CD14-positive monocyte (primary cell): Measurements from ENCODE around the gene FOXP4. TPM values are rescaled to one million over a fixed set of nuclear protein-coding genes. Genes with fewer than 3 reads are reported as not detected.

Experiments
- DNase-seq, 3 donors: peaks; one replicate each; pipeline ENCODE4 v3.0.0-alpha.2; 2011 to 2022
- H2AFZ ChIP-seq: 2 replicates; pipeline ENCODE4 v1.6.0; 2012; ENCODE audit warnings: mild to moderate bottlenecking, low read depth, low read length, inconsistent platforms; ENCODE audit not compliant: insufficient read depth, poor library complexity, severe bottlenecking
- H3K27ac ChIP-seq, 2 donors: 1 replicate in 1 of 2; 2 replicates in 1 of 2; pipeline ENCODE4 v1.5.1; 2012 to 2013; ENCODE audit warnings: low read length in 2 of 2, control low read depth in 1 of 2, inconsistent platforms in 1 of 2, low read depth in 1 of 2, mild to moderate bottlenecking in 1 of 2
- H3K27me3 ChIP-seq, 2 donors: one replicate each; pipeline versions ENCODE4 v1.6.0 to v1.6.1; 2011 to 2013; ENCODE audit warnings: low read length in 2 of 2; ENCODE audit not compliant: control insufficient read depth in 2 of 2, insufficient read depth in 2 of 2
- H3K36me3 ChIP-seq, 2 donors: replicated peaks in 1 of 2; 1 replicate in 1 of 2; 2 replicates in 1 of 2; pipeline versions ENCODE4 v1.5.1 to v1.6.1; 2012 to 2013; ENCODE audit warnings: low read length in 2 of 2, control low read depth in 1 of 2, inconsistent platforms in 1 of 2, mild to moderate bottlenecking in 1 of 2; ENCODE audit not compliant: insufficient read depth in 2 of 2, control insufficient read depth in 1 of 2
- H3K4me1 ChIP-seq, 2 donors: 1 replicate in 1 of 2; 2 replicates in 1 of 2; pipeline versions ENCODE4 v1.5.1 to v1.6.1; 2012 to 2013; ENCODE audit warnings: low read length in 2 of 2, control low read depth in 1 of 2, inconsistent platforms in 1 of 2, mild to moderate bottlenecking in 1 of 2, moderate library complexity in 1 of 2; ENCODE audit not compliant: insufficient read depth in 2 of 2, control insufficient read depth in 1 of 2
- H3K4me2 ChIP-seq: replicated peaks from 2 replicates; pipeline ENCODE3; 2012; ENCODE audit warnings: low read length, moderate library complexity, mild to moderate bottlenecking; ENCODE audit not compliant: poor library complexity, severe bottlenecking; ENCODE audit errors: extremely low read depth
- H3K4me3 ChIP-seq, 3 experiments: fragments of 200-600 bp in 1 of 3; sonication (generic) in 1 of 3; replicated peaks in 1 of 3; 1 replicate in 2 of 3; 2 replicates in 1 of 3; pipeline ENCODE4 v1.5.1; 2011 to 2013; ENCODE audit warnings: low read length in 3 of 3, mild to moderate bottlenecking in 3 of 3, control low read depth in 2 of 3, low read depth in 2 of 3, inconsistent platforms in 1 of 3, moderate library complexity in 1 of 3
- H3K79me2 ChIP-seq: 2 replicates; pipeline ENCODE4 v1.6.0; 2012; ENCODE audit warnings: mild to moderate bottlenecking, control low read depth, inconsistent platforms, low read length, moderate library complexity; ENCODE audit not compliant: insufficient read depth
- H3K9ac ChIP-seq: 2 replicates; pipeline ENCODE4 v1.6.0; 2017; ENCODE audit warnings: low read length, mild to moderate bottlenecking; ENCODE audit not compliant: insufficient read depth, poor library complexity, severe bottlenecking
- H3K9me3 ChIP-seq, 2 donors: replicated peaks in 1 of 2; 1 replicate in 1 of 2; 2 replicates in 1 of 2; pipeline versions ENCODE4 v1.5.1 to v1.6.1; 2012 to 2013; ENCODE audit warnings: low read length in 2 of 2, control low read depth in 1 of 2; ENCODE audit not compliant: control insufficient read depth in 1 of 2, insufficient read depth in 1 of 2
- H4K20me1 ChIP-seq: 2 replicates; pipeline ENCODE4 v1.6.0; 2012; ENCODE audit warnings: mild to moderate bottlenecking, low read length, control low read depth, moderate library complexity; ENCODE audit not compliant: insufficient read depth
- H3K27ac Mint-ChIP-seq, 7 donors: one replicate each; pipeline ENCODE4 v1.8.0; 2020; ENCODE audit warnings: mild to moderate bottlenecking in 7 of 7, mixed read lengths in 7 of 7, moderate library complexity in 6 of 7, inconsistent platforms in 2 of 7
- H3K27me3 Mint-ChIP-seq, 3 donors: one replicate each; pipeline ENCODE4 v1.8.0; 2021 to 2022; ENCODE audit warnings: low read depth in 3 of 3, mild to moderate bottlenecking in 3 of 3, mixed read lengths in 3 of 3, moderate library complexity in 3 of 3, inconsistent platforms in 1 of 3
- H3K36me3 Mint-ChIP-seq, 2 donors: one replicate each; pipeline ENCODE4 v1.8.0; 2020; ENCODE audit warnings: mixed read lengths in 2 of 2, inconsistent platforms in 1 of 2, mild to moderate bottlenecking in 1 of 2
- H3K4me1 Mint-ChIP-seq: one replicate; pipeline ENCODE4 v1.8.0; 2020; ENCODE audit warnings: mild to moderate bottlenecking, mixed read lengths
- H3K4me3 Mint-ChIP-seq, 2 donors: one replicate each; pipeline ENCODE4 v1.8.0; 2020; ENCODE audit warnings: mild to moderate bottlenecking in 2 of 2, mixed read lengths in 2 of 2, moderate library complexity in 1 of 2
- H3K9me3 Mint-ChIP-seq, 7 donors: one replicate each; pipeline ENCODE4 v1.8.0; 2020 to 2022; ENCODE audit warnings: mixed read lengths in 7 of 7, mild to moderate bottlenecking in 6 of 7, moderate library complexity in 6 of 7, inconsistent platforms in 2 of 7
- WGBS: methylation state at CpG from one replicate; pipeline ENCODE4 v1.1.5; 2013; ENCODE audit warnings: missing lambda C conversion rate; ENCODE audit not compliant: insufficient coverage; 5-methylcytosine and 5-hydroxymethylcytosine counted together
- intact Hi-C, 2 donors: fragments of 100-400 bp; cut with micrococcal nuclease; formaldehyde crosslinking; loops; one replicate each; pipeline versions ENCODE4 v1.15.0 to v1.15.1; 2023
- polyA plus RNA-seq, 3 donors: library from polyadenylated mRNA; depleted of rRNA in 1 of 3; unstranded in 2 of 3; stranded (reverse) in 1 of 3; fragments of 300-500 nt in 2 of 3; fragments of >200 nt in 1 of 3; fragmentation: Illumina TruSeq in 2 of 3; gene quantifications; 1 replicate in 2 of 3; 2 replicates in 1 of 3; pipeline ENCODE4 v1.2.3, GENCODE V29; 2012 to 2021
- TF ChIP-seq, protein P1 (sequence below): fragments of 200-600 bp; IDR thresholded peaks from one replicate; pipeline ENCODE4 v1.8.0; 2022; ENCODE audit warnings: antibody characterized with exemption, mild to moderate bottlenecking

Gene FOXP4
- polyA plus RNA-seq, 3 donors, result 0.62 to 7.6 (median 0.65) TPM

DNA sequence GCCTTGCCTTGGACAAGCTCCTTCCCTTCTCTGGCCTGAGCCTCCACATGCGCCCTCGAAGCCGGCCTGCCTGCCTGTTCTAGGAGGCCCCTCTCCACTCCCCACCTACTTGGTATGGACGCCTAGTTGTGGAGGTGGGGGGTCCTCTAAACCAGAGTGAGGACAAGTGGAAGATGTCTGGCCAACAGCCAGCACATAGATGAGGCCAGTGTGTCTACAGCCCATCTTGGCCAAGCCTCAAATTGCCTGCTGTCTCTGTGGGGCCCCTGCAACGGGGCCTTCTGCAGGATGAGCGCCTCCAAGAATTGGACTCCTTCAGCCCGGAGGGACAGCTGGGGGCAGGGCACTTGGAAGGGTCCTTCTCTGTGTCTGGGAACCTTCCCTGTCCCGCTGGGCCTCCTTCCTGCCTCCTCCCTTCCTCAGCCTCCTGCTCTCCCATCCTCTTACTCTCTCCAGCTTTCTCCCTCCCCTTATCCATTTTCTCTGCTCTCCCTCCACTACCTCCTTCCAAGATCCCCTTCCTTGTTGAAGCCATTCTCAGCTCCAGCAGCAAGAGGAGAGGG, 93.7 kb downstream of the FOXP4 start:
- Histone ChIP-seq H3K4me2 (no peak overlapping the region), H3K4me3 (no peak overlapping the region), H3K79me2 (no peaks in the 10 kb centered on the region), H3K4me1 (peaks cover 5 to 17% of the 10 kb centered on the region in 2 donors), H3K27ac (no peak overlapping the region), H3K9ac (no peak overlapping the region), H3K9me3 (peaks cover 0 to 8% of the 10 kb centered on the region in 2 donors), H3K27me3 (peaks cover 11 to 52% of the 10 kb centered on the region in 2 donors), H3K36me3 (no peaks in the 10 kb centered on the region), H4K20me1 (no peaks in the 10 kb centered on the region), H2AFZ (no peak overlapping the region)
- intact Hi-C loops, result no loop called here
- peaks cover 0 to 4% of the 10 kb centered on the region in 2 donors for H3K36me3 Mint-ChIP-seq
- no peak for DNase-seq
- peak overlapping the region in 1 of 2 donors; percentile 83 for H3K4me3 Mint-ChIP-seq
- H3K27ac Mint-ChIP-seq, result no peak overlapping the region
- TF ChIP-seq, protein P1, sequence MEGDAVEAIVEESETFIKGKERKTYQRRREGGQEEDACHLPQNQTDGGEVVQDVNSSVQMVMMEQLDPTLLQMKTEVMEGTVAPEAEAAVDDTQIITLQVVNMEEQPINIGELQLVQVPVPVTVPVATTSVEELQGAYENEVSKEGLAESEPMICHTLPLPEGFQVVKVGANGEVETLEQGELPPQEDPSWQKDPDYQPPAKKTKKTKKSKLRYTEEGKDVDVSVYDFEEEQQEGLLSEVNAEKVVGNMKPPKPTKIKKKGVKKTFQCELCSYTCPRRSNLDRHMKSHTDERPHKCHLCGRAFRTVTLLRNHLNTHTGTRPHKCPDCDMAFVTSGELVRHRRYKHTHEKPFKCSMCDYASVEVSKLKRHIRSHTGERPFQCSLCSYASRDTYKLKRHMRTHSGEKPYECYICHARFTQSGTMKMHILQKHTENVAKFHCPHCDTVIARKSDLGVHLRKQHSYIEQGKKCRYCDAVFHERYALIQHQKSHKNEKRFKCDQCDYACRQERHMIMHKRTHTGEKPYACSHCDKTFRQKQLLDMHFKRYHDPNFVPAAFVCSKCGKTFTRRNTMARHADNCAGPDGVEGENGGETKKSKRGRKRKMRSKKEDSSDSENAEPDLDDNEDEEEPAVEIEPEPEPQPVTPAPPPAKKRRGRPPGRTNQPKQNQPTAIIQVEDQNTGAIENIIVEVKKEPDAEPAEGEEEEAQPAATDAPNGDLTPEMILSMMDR, result no peak
- peaks cover 22% of the 10 kb centered on the region for H3K4me1 Mint-ChIP-seq
- 89% methylated on average over 4 of the region's 8 CpGs for WGBS
- peaks cover 0 to 20% (median 4%) of the 10 kb centered on the region in 7 donors for H3K9me3 Mint-ChIP-seq
- peaks cover 50 to 75% (median 58%) of the 10 kb centered on the region in 3 donors for H3K27me3 Mint-ChIP-seq

DNA sequence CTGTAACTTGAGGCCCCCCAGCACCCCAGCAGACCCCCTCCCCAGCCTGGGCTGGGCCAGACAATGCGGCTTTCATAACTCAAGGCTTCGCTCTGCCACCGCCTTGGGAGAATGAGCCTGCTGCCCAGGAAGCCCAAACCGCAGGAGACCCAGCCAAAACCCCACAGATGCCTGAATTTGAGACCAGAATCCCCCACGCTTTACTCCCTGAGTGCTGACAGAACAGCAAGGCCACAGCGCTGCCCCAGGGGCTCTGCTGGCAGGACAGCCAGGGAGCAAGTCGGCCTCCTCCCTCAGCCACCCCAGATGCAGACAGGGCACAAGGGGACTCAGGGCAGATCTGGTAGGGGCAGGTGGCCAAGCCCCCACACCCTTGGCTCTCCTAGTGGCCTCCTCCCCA, 94.2 kb downstream of the FOXP4 start:
- H3K27ac ChIP-seq, result no peak overlapping the region
- no peak overlapping the region for H3K9ac ChIP-seq
- peaks cover 5 to 17% of the 10 kb centered on the region in 2 donors for H3K4me1 ChIP-seq
- no peak overlapping the region for H3K4me2 ChIP-seq
- intact Hi-C loops, result no loop called here
- Mint-ChIP-seq H3K27me3 (peaks cover 49 to 72% (median 57%) of the 10 kb centered on the region in 3 donors), H3K4me3 (peak overlapping the region in 1 of 2 donors; percentile 63), H3K4me1 (peaks cover 17% of the 10 kb centered on the region), H3K27ac (peak overlapping the region in 1 of 7 donors; percentile 3), H3K9me3 (peaks cover 0 to 20% (median 4%) of the 10 kb centered on the region in 7 donors), H3K36me3 (peaks cover 0 to 4% of the 10 kb centered on the region in 2 donors)
- no peak for DNase-seq
- TF ChIP-seq, protein P1, result no peak
- 87% methylated on average over 7 of the region's 7 CpGs for WGBS
- no peak overlapping the region for H3K4me3 ChIP-seq
- H3K36me3 ChIP-seq, result no peaks in the 10 kb centered on the region
- H3K27me3 ChIP-seq, result peaks cover 11 to 49% of the 10 kb centered on the region in 2 donors
- no peaks in the 10 kb centered on the region for H4K20me1 ChIP-seq
- H3K9me3 ChIP-seq, result peaks cover 0 to 8% of the 10 kb centered on the region in 2 donors
- H2AFZ ChIP-seq, result no peak overlapping the region
- no peaks in the 10 kb centered on the region for H3K79me2 ChIP-seq
